ENCODE results near the gene MICALL2.
A peak's percentile ranks its signal among the peaks of the same experiment; 100 is the strongest.

MICALL2 gene

GRCh38 chr7:1466524-1467271, 7.4 kb upstream of the MICALL2 start (continued):
- TF ChIP-seq CTCF (tag by site-specific recombination; IDR thresholded peaks at IDR 0.05) (no peak), RBAK (tag by site-specific recombination; IDR thresholded peaks at IDR 0.05) (no peak), SCRT2 (tag by site-specific recombination; IDR thresholded peaks at IDR 0.05) (peak; percentile 63), ZNF157 (tag by site-specific recombination; IDR thresholded peaks at IDR 0.05) (no peak), ZNF600 (tag by site-specific recombination; IDR thresholded peaks at IDR 0.05) (peak; percentile 71), ZNF16 (tag by site-specific recombination; IDR thresholded peaks at IDR 0.05; ENCODE audit: low read depth) (no peak), MZF1 (tag by site-specific recombination; IDR thresholded peaks at IDR 0.05; ENCODE audit: borderline replicate concordance) (no peak), PRDM6 (tag by site-specific recombination; IDR thresholded peaks at IDR 0.05) (no peak), ZNF221 (tag by site-specific recombination; IDR thresholded peaks at IDR 0.05; ENCODE audit: borderline replicate concordance) (no peak), ZNF202 (tag by site-specific recombination; IDR thresholded peaks at IDR 0.05; ENCODE audit: borderline replicate concordance) (no peak), ZNF514 (tag by site-specific recombination; IDR thresholded peaks at IDR 0.05) (no peak), ZNF791 (tag by site-specific recombination; IDR thresholded peaks at IDR 0.05) (no peak), ZNF274 (IDR thresholded peaks at IDR 0.05; ENCODE audit: low read length) (no peak), ZNF274 (tag by site-specific recombination; IDR thresholded peaks at IDR 0.05; ENCODE audit: borderline replicate concordance) (no peak), ZNF266 (tag by site-specific recombination; IDR thresholded peaks at IDR 0.05; ENCODE audit: low read depth) (no peak), SP2 (tag by site-specific recombination; IDR thresholded peaks at IDR 0.05) (peak; percentile 38), GFI1B (tag by site-specific recombination; IDR thresholded peaks at IDR 0.05) (no peak), HOXA7 (CRISPR knock-in tag; IDR thresholded peaks at IDR 0.05; ENCODE audit: borderline replicate concordance) (no peak), ZNF548 (tag by site-specific recombination; IDR thresholded peaks at IDR 0.05) (no peak), ZNF664 (tag by site-specific recombination; IDR thresholded peaks at IDR 0.05) (no peak), ZNF785 (tag by site-specific recombination; IDR thresholded peaks at IDR 0.05) (no peak), ZNF133 (tag by site-specific recombination; IDR thresholded peaks at IDR 0.05) (no peak), REPIN1 (tag by site-specific recombination; IDR thresholded peaks at IDR 0.05; ENCODE audit: low read depth) (no peak), HOXC10 (CRISPR knock-in tag; IDR thresholded peaks at IDR 0.05) (no peak), ZNF623 (tag by site-specific recombination; IDR thresholded peaks at IDR 0.05) (no peak)
- TF ChIP-seq, protein P1, sequence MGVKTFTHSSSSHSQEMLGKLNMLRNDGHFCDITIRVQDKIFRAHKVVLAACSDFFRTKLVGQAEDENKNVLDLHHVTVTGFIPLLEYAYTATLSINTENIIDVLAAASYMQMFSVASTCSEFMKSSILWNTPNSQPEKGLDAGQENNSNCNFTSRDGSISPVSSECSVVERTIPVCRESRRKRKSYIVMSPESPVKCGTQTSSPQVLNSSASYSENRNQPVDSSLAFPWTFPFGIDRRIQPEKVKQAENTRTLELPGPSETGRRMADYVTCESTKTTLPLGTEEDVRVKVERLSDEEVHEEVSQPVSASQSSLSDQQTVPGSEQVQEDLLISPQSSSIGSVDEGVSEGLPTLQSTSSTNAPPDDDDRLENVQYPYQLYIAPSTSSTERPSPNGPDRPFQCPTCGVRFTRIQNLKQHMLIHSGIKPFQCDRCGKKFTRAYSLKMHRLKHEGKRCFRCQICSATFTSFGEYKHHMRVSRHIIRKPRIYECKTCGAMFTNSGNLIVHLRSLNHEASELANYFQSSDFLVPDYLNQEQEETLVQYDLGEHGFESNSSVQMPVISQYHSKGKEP (tag by site-specific recombination; IDR thresholded peaks at IDR 0.05): no peak
- TF ChIP-seq, protein P2, sequence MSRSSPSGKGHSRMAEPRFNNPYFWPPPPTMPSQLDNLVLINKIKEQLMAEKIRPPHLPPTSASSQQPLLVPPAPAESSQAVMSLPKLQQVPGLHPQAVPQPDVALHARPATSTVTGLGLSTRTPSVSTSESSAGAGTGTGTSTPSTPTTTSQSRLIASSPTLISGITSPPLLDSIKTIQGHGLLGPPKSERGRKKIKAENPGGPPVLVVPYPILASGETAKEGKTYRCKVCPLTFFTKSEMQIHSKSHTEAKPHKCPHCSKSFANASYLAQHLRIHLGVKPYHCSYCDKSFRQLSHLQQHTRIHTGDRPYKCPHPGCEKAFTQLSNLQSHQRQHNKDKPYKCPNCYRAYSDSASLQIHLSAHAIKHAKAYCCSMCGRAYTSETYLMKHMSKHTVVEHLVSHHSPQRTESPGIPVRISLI (tag by site-specific recombination; IDR thresholded peaks at IDR 0.05): no peak
- TF ChIP-seq, protein P3, sequence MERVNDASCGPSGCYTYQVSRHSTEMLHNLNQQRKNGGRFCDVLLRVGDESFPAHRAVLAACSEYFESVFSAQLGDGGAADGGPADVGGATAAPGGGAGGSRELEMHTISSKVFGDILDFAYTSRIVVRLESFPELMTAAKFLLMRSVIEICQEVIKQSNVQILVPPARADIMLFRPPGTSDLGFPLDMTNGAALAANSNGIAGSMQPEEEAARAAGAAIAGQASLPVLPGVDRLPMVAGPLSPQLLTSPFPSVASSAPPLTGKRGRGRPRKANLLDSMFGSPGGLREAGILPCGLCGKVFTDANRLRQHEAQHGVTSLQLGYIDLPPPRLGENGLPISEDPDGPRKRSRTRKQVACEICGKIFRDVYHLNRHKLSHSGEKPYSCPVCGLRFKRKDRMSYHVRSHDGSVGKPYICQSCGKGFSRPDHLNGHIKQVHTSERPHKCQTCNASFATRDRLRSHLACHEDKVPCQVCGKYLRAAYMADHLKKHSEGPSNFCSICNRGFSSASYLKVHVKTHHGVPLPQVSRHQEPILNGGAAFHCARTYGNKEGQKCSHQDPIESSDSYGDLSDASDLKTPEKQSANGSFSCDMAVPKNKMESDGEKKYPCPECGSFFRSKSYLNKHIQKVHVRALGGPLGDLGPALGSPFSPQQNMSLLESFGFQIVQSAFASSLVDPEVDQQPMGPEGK (tag by site-specific recombination; IDR thresholded peaks at IDR 0.05): 0 out of 2 replicates have a peak, but pooled peaks have one; percentile 25
- TF ChIP-seq, protein P4, sequence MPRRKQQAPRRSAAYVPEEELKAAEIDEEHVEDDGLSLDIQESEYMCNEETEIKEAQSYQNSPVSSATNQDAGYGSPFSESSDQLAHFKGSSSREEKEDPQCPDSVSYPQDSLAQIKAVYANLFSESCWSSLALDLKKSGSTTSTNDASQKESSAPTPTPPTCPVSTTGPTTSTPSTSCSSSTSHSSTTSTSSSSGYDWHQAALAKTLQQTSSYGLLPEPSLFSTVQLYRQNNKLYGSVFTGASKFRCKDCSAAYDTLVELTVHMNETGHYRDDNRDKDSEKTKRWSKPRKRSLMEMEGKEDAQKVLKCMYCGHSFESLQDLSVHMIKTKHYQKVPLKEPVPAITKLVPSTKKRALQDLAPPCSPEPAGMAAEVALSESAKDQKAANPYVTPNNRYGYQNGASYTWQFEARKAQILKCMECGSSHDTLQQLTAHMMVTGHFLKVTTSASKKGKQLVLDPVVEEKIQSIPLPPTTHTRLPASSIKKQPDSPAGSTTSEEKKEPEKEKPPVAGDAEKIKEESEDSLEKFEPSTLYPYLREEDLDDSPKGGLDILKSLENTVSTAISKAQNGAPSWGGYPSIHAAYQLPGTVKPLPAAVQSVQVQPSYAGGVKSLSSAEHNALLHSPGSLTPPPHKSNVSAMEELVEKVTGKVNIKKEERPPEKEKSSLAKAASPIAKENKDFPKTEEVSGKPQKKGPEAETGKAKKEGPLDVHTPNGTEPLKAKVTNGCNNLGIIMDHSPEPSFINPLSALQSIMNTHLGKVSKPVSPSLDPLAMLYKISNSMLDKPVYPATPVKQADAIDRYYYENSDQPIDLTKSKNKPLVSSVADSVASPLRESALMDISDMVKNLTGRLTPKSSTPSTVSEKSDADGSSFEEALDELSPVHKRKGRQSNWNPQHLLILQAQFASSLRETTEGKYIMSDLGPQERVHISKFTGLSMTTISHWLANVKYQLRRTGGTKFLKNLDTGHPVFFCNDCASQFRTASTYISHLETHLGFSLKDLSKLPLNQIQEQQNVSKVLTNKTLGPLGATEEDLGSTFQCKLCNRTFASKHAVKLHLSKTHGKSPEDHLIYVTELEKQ (tag by site-specific recombination; IDR thresholded peaks at IDR 0.05; ENCODE audit: borderline replicate concordance): no peak

Measured in HEK293 (cell line).